Lower leg skin (tissue), 4 donors: ENCODE data around the gene VSIR. TPM values are rescaled to one million over a fixed set of nuclear protein-coding genes. Genes with fewer than 3 reads are reported as not detected.

Experiments used
- DNase-seq, 2 donors: peaks; one replicate each; pipeline ENCODE4 v3.0.0-alpha.2; 2019; ENCODE audit warnings: low spot score in 2 of 2
- H3K4me3 ChIP-seq: fragments of 200-600 bp; sonication (generic); 2 replicates; pipeline ENCODE4 v1.5.1; 2017; ENCODE audit warnings: mild to moderate bottlenecking, low read depth; ENCODE audit not compliant: poor library complexity, severe bottlenecking
- POLR2A ChIP-seq, 2 donors: fragments of 450-650 bp; IDR thresholded peaks; one replicate each; pipeline ENCODE4 v1.6.1; 2016 to 2017; ENCODE audit warnings: antibody characterized with exemption in 2 of 2, mild to moderate bottlenecking in 1 of 2, moderate library complexity in 1 of 2
- WGBS, 2 donors: methylation state at CpG; one replicate each; pipeline ENCODE4 v1.1.5; 2018; 5-methylcytosine and 5-hydroxymethylcytosine counted together
- intact Hi-C: fragments of 100-400 bp; cut with DNase I; formaldehyde crosslinking; loops from one replicate; pipeline ENCODE4 v1.15.0; 2023; ENCODE audit warnings: low total_unique reads
- total RNA-seq, 4 donors: library from RNA; depleted of rRNA; stranded (reverse); fragments of >200 nt; gene quantifications; one replicate each; pipeline ENCODE4 v1.1.0, GENCODE V29; 2016
- TF ChIP-seq, protein P1 (sequence below), 3 donors: fragments of 450-650 bp; IDR thresholded peaks; one replicate each; pipeline ENCODE4 v1.5.1; 2016; ENCODE audit warnings: antibody characterized with exemption in 3 of 3, mild to moderate bottlenecking in 3 of 3, moderate library complexity in 2 of 3

The VSIR gene
- total RNA-seq, 4 donors from 2014 or later, result 14.5 to 56.5 (median 23.2) TPM

GRCh38 chr10:71731791-71732190 is 41.5 kb downstream of the VSIR start:
- intact Hi-C loops, result no loop called here

DNA sequence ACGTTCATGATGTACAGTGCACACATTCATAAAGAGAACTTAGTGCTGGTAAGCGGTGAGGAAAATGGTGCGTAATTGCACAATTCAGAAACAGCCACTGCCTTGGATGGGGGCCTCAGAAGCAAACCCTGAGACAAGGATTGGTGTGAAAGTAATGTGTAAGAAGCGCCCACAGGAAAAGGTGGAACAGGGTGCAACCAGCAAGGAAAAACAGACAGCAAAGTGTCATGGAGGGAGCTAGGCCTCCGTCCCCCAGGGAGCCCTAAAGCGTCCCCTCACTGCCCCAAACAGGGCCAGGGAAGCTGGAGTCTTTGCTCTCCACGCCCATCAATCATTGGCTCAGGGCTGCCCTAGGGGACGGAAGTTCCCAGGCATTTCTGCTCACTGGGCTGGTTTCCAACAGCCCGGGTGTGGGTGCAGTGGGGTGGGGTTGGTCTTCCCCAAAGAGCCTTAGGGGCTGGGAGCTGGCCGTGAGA is 44.1 kb downstream of the VSIR start:
- TF ChIP-seq, protein P1, sequence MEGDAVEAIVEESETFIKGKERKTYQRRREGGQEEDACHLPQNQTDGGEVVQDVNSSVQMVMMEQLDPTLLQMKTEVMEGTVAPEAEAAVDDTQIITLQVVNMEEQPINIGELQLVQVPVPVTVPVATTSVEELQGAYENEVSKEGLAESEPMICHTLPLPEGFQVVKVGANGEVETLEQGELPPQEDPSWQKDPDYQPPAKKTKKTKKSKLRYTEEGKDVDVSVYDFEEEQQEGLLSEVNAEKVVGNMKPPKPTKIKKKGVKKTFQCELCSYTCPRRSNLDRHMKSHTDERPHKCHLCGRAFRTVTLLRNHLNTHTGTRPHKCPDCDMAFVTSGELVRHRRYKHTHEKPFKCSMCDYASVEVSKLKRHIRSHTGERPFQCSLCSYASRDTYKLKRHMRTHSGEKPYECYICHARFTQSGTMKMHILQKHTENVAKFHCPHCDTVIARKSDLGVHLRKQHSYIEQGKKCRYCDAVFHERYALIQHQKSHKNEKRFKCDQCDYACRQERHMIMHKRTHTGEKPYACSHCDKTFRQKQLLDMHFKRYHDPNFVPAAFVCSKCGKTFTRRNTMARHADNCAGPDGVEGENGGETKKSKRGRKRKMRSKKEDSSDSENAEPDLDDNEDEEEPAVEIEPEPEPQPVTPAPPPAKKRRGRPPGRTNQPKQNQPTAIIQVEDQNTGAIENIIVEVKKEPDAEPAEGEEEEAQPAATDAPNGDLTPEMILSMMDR (IDR thresholded peaks at IDR 0.05), result no peak
- TF ChIP-seq POLR2A (IDR thresholded peaks at IDR 0.05), result no peak
- intact Hi-C loops, result loop anchor here (10.0 kb wide), 1 partner anchor 46 kb away; the partner anchor contains the start of gene VSIR
- peak; percentile 66 to 94 for DNase-seq
- H3K4me3 ChIP-seq, result no peak overlapping the region
- 24 to 36% methylated on average over 9 to 10 of the region's 10 CpGs for WGBS, 2 donors

More at GRCh38 chr10:71731791-71732190, 41.5 kb downstream of the VSIR start:
- no peak for TF ChIP-seq POLR2A (IDR thresholded peaks at IDR 0.05)
- TF ChIP-seq, protein P1 (IDR thresholded peaks at IDR 0.05), result no peak
- 94 to 95% methylated on average over 11 to 12 of the region's 12 CpGs for WGBS, 2 donors
- no peak overlapping the region for H3K4me3 ChIP-seq
- no peak for DNase-seq

- 9 to 13% methylated on average over 8 of the region's 8 CpGs for WGBS, 2 donors
- DNase-seq, result peak; percentile 79 to 95
- no peak overlapping the region for H3K4me3 ChIP-seq
- intact Hi-C loops, result loop anchor here (10.0 kb wide), 1 partner anchor 47 kb away; the partner anchor contains the start of gene VSIR
- TF ChIP-seq POLR2A (IDR thresholded peaks at IDR 0.05), result no peak
- TF ChIP-seq, protein P1 (IDR thresholded peaks at IDR 0.05), result no peak
Observed at GRCh38 chr10:71727738-71728737, 45.3 kb downstream of the VSIR start.

- TF ChIP-seq, protein P1 (IDR thresholded peaks at IDR 0.05), result no peak
- no peak for TF ChIP-seq POLR2A (IDR thresholded peaks at IDR 0.05)
- WGBS, 2 donors, result 63 to 66% methylated on average over 12 of the region's 12 CpGs
- H3K4me3 ChIP-seq, result no peak overlapping the region
- intact Hi-C loops, result loop anchor here (10.0 kb wide), 1 partner anchor 48 kb away; the partner anchor contains the start of gene VSIR
- DNase-seq, result no peak
Observed at GRCh38 chr10:71727105-71727737, 46.1 kb downstream of the VSIR start.

GRCh38 chr10:71726580-71727104 is 46.7 kb downstream of the VSIR start:
- 76 to 84% methylated on average over 11 of the region's 11 CpGs for WGBS, 2 donors
- TF ChIP-seq POLR2A (IDR thresholded peaks at IDR 0.05), result no peak
- TF ChIP-seq, protein P1 (IDR thresholded peaks at IDR 0.05), result no peak
- H3K4me3 ChIP-seq, result no peak overlapping the region
- intact Hi-C loops, result loop anchor here (10.0 kb wide), 1 partner anchor 48 kb away; the partner anchor contains the start of gene VSIR
- DNase-seq, result no peak
